Fibroblast of lung (primary cell): ENCODE measurements around the gene SLC43A1.

Experiments used
- EZH2 ChIP-seq: IDR thresholded peaks from 2 replicates; pipeline ENCODE4 v1.5.1; 2012; ENCODE audit warnings: low read length, control low read depth, mild to moderate bottlenecking; ENCODE audit errors: missing control alignments
- TF ChIP-seq, protein P1 (sequence below), 2 donors: IDR thresholded peaks in 1 of 2; conservative IDR thresholded peaks in 1 of 2; 1 replicate in 1 of 2; 2 replicates in 1 of 2; pipeline ENCODE4 v1.5.1; 2011 to 2012; ENCODE audit warnings: low read length in 2 of 2, control low read depth in 1 of 2, inconsistent platforms in 1 of 2, low read depth in 1 of 2, mild to moderate bottlenecking in 1 of 2

DNA sequence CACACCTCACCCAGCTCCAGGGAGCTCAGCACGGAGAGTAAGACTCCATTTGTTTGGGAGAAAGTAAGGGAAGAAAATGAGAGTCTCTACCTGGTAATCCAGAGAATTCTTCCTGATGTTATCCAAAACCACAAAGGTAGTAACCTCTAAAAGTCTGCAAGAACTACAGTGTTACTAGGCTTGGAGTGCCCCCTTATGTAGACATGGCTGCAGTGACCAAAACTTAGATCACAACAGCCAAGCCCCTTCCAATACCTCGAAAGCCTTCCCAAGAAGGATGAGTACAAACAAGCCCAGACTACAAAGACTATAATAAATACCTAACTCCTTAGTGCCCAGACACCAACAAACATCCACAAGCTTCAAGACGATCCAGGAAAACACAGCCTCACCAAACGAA lies 47.1 kb upstream of the SLC43A1 start:
- TF ChIP-seq, protein P1, sequence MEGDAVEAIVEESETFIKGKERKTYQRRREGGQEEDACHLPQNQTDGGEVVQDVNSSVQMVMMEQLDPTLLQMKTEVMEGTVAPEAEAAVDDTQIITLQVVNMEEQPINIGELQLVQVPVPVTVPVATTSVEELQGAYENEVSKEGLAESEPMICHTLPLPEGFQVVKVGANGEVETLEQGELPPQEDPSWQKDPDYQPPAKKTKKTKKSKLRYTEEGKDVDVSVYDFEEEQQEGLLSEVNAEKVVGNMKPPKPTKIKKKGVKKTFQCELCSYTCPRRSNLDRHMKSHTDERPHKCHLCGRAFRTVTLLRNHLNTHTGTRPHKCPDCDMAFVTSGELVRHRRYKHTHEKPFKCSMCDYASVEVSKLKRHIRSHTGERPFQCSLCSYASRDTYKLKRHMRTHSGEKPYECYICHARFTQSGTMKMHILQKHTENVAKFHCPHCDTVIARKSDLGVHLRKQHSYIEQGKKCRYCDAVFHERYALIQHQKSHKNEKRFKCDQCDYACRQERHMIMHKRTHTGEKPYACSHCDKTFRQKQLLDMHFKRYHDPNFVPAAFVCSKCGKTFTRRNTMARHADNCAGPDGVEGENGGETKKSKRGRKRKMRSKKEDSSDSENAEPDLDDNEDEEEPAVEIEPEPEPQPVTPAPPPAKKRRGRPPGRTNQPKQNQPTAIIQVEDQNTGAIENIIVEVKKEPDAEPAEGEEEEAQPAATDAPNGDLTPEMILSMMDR (conservative IDR thresholded peaks at IDR 0.05 in 1 of 2, IDR thresholded peaks at IDR 0.05 in 1 of 2; ENCODE audit: low read depth in 1 of 2, low read length in 2 of 2), result no peak
- TF ChIP-seq EZH2, result no peak
